ENCODE measurements around the gene GIGYF1.
A peak's percentile ranks its signal among the peaks of the same experiment; 100 is the strongest.
"Not testable (repeated sequence)": the region's sequence is repeated elsewhere in the genome, so short reads cannot be mapped to it uniquely, and the experiment has no call there.

GIGYF1 gene

GRCh38 chr7:100719523-100720278 lies 25.7 kb upstream of the GIGYF1 start:
- Histone ChIP-seq H3K9ac (ENCODE audit: insufficient read length) (no peak overlapping the region), H3K9me3 (ENCODE audit: low read depth, low read length) (no peaks in the 10 kb centered on the region), H3K36me3 (ENCODE audit: insufficient read depth, low read length) (no peaks in the 10 kb centered on the region), H3K27ac (no peak overlapping the region), H3K4me3 (no peak overlapping the region)
- DNase-seq (ENCODE audit: low read depth, low spot score), result no peak
- TF ChIP-seq EZH2 (IDR thresholded peaks at IDR 0.05), result no peak
- no peak for TF ChIP-seq POLR2AphosphoS5 (IDR thresholded peaks at IDR 0.05; ENCODE audit: borderline replicate concordance, low read depth, low read length)
- no peak for TF ChIP-seq FOXP2 (optimal IDR thresholded peaks at IDR 0.05; ENCODE audit: control extremely low read depth, extremely low read length, insufficient read depth)

DNA sequence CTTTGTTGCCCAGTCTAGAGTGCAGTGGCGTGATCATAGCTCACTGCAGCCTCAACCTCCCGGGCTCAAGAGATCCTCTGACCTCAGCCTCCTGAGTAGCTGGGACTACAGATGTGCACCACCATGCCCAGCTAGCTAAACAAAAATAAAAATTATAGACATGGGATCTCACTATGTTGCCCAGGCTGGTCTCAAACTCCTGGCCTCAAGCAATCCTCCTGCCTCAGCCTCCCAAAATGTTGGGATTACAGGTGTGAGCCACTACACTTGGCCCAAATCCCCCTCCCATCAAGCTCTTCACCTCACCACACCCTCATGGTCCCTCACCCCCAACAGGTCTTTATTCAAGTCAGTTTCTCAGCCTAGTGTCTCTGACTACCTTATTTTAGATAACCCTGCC lies 23.0 kb upstream of the GIGYF1 start:
- H3K4me3 ChIP-seq; H3K9ac ChIP-seq (ENCODE audit: insufficient read length); H3K36me3 ChIP-seq (ENCODE audit: insufficient read depth, low read length); DNase-seq (ENCODE audit: low read depth, low spot score); H3K27ac ChIP-seq; H3K9me3 ChIP-seq (ENCODE audit: low read depth, low read length): not testable (repeated sequence)

- H3K9me3 ChIP-seq (ENCODE audit: low read depth, low read length), result no peaks in the 10 kb centered on the region
- H3K9ac ChIP-seq (ENCODE audit: insufficient read length), result no peak overlapping the region
- DNase-seq (ENCODE audit: low read depth, low spot score), result no peak
- TF ChIP-seq EZH2 (IDR thresholded peaks at IDR 0.05) (no peak), FOXP2 (optimal IDR thresholded peaks at IDR 0.05; ENCODE audit: control extremely low read depth, extremely low read length, insufficient read depth) (no peak), POLR2AphosphoS5 (IDR thresholded peaks at IDR 0.05; ENCODE audit: borderline replicate concordance, low read depth, low read length) (no peak)
- H3K36me3 ChIP-seq (ENCODE audit: insufficient read depth, low read length), result no peaks in the 10 kb centered on the region
- no peak overlapping the region for H3K4me3 ChIP-seq
- no peak overlapping the region for H3K27ac ChIP-seq
Measured at GRCh38 chr7:100714725-100715124, 20.7 kb upstream of the GIGYF1 start.

DNA sequence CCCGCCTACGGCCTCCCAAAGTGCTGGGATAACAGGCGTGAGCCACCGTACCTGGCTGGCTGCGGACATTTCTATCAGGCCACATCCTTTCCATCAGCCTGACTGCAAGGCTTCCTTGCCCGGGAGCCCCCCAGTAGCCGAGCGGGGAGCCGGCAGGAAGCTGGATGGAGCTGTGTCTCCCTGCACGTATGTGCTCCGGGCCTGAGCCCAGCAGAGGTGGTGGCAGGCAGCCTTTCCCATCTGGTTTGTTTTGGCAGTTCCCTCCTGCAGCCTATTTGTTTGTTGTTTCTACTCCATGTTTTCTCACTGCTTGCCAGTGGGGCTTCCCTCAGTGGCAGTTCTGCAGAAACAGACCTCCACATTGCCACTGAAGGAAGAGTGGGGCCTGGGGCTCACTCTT lies 17.3 kb upstream of the GIGYF1 start:
- DNase-seq (ENCODE audit: low read depth, low spot score), result no peak
- Histone ChIP-seq H3K36me3 (ENCODE audit: insufficient read depth, low read length) (peaks cover 19% of the 10 kb centered on the region), H3K4me3 (no peak overlapping the region), H3K9me3 (ENCODE audit: low read depth, low read length) (no peaks in the 10 kb centered on the region), H3K27ac (no peak overlapping the region), H3K9ac (ENCODE audit: insufficient read length) (no peak overlapping the region)
- no peak for TF ChIP-seq EZH2 (IDR thresholded peaks at IDR 0.05)
- no peak for TF ChIP-seq POLR2AphosphoS5 (IDR thresholded peaks at IDR 0.05; ENCODE audit: borderline replicate concordance, low read depth, low read length)
- no peak for TF ChIP-seq FOXP2 (optimal IDR thresholded peaks at IDR 0.05; ENCODE audit: control extremely low read depth, extremely low read length, insufficient read depth)

DNA sequence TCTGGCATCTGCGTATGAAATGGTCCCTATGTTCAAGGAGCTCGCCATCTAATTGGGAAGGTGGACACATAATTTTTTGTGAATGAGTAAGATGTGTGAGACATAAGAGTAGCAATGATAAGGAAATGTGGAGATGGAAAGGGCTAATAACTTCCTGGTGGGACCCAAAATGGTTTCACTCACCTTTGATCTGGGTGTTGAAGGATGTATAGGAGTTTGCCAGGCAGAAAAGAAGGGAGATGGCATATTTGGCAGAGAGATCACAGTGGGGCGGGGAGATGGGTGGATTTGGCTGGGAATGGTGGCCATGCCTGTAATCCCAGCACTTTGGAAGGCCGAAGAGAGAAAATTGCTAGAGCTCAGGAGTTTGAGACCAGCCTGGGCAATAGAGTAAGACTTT lies 16.4 kb upstream of the GIGYF1 start:
- peaks cover 19% of the 10 kb centered on the region for H3K36me3 ChIP-seq (ENCODE audit: insufficient read depth, low read length)
- DNase-seq (ENCODE audit: low read depth, low spot score), result no peak

GRCh38 chr7:100708395-100708794 lies 14.3 kb upstream of the GIGYF1 start:
- Histone ChIP-seq H3K27ac (no peak overlapping the region), H3K4me3 (no peak overlapping the region), H3K9me3 (ENCODE audit: low read depth, low read length) (no peaks in the 10 kb centered on the region), H3K36me3 (ENCODE audit: insufficient read depth, low read length) (peaks cover 19% of the 10 kb centered on the region), H3K9ac (ENCODE audit: insufficient read length) (no peak overlapping the region)
- no peak for DNase-seq (ENCODE audit: low read depth, low spot score)
- TF ChIP-seq POLR2AphosphoS5 (IDR thresholded peaks at IDR 0.05; ENCODE audit: borderline replicate concordance, low read depth, low read length) (no peak), EZH2 (IDR thresholded peaks at IDR 0.05) (no peak), FOXP2 (optimal IDR thresholded peaks at IDR 0.05; ENCODE audit: control extremely low read depth, extremely low read length, insufficient read depth) (no peak)

More for the DNA sequence above, 16.4 kb upstream of the GIGYF1 start:
- no peak overlapping the region for H3K9ac ChIP-seq (ENCODE audit: insufficient read length)
- H3K4me3 ChIP-seq, result no peak overlapping the region
- TF ChIP-seq FOXP2 (optimal IDR thresholded peaks at IDR 0.05; ENCODE audit: control extremely low read depth, extremely low read length, insufficient read depth), result no peak
- no peak for TF ChIP-seq POLR2AphosphoS5 (IDR thresholded peaks at IDR 0.05; ENCODE audit: borderline replicate concordance, low read depth, low read length)
- no peak for TF ChIP-seq EZH2 (IDR thresholded peaks at IDR 0.05)
- no peaks in the 10 kb centered on the region for H3K9me3 ChIP-seq (ENCODE audit: low read depth, low read length)
- no peak overlapping the region for H3K27ac ChIP-seq

- Histone ChIP-seq H3K4me3 (peak overlapping the region; percentile 97), H3K9me3 (ENCODE audit: low read depth, low read length) (no peaks in the 10 kb centered on the region), H3K27ac (peak overlapping the region; percentile 77), H3K9ac (ENCODE audit: insufficient read length) (peak overlapping the region; percentile 98), H3K36me3 (ENCODE audit: insufficient read depth, low read length) (peaks cover 19% of the 10 kb centered on the region)
- TF ChIP-seq EZH2 (IDR thresholded peaks at IDR 0.05) (no peak), POLR2AphosphoS5 (IDR thresholded peaks at IDR 0.05; ENCODE audit: borderline replicate concordance, low read depth, low read length) (no peak), FOXP2 (optimal IDR thresholded peaks at IDR 0.05; ENCODE audit: control extremely low read depth, extremely low read length, insufficient read depth) (no peak)
- no peak for DNase-seq (ENCODE audit: low read depth, low spot score)
Measured at GRCh38 chr7:100706672-100707311, 12.7 kb upstream of the GIGYF1 start.

GRCh38 chr7:100705753-100706671 lies 12.0 kb upstream of the GIGYF1 start, which contains the start of gene POP7:
POP7 (plus strand) TSS chr7:100706121; CDS start chr7:100706831, 710 bp downstream.
- Histone ChIP-seq H3K4me3 (peak within 1 kb of the TSS; percentile 97), H3K9me3 (ENCODE audit: low read depth, low read length) (no peaks in the 10 kb centered on the region), H3K27ac (peak within 1 kb of the TSS; percentile 84), H3K9ac (ENCODE audit: insufficient read length) (peak within 1 kb of the TSS; percentile 98), H3K36me3 (ENCODE audit: insufficient read depth, low read length) (peaks cover 19% of the 10 kb centered on the region)
- TF ChIP-seq EZH2 (IDR thresholded peaks at IDR 0.05) (no peak), POLR2AphosphoS5 (IDR thresholded peaks at IDR 0.05; ENCODE audit: borderline replicate concordance, low read depth, low read length) (peak; percentile 95), FOXP2 (optimal IDR thresholded peaks at IDR 0.05; ENCODE audit: control extremely low read depth, extremely low read length, insufficient read depth) (peak; percentile 51)
- DNase-seq (ENCODE audit: low read depth, low spot score), result peak; percentile 78
